Liver (tissue), 9 donors: ENCODE measurements around the gene USH2A. TPM values are rescaled to one million over a fixed set of nuclear protein-coding genes. Genes with fewer than 3 reads are reported as not detected.

Experiments
- DNase-seq: peaks from one replicate; pipeline ENCODE4 v3.0.0-alpha.2; 2017; ENCODE audit warnings: low spot score
- H3K27ac ChIP-seq, 2 donors: one replicate each; pipeline ENCODE4 v1.7.0; 2013; ENCODE audit warnings: inconsistent platforms in 2 of 2, low read length in 2 of 2, control low read depth in 1 of 2, low read depth in 1 of 2, mild to moderate bottlenecking in 1 of 2
- H3K27me3 ChIP-seq, 4 donors: one replicate each; pipeline versions ENCODE4 v1.6.1 to v1.7.0; 2013; ENCODE audit warnings: low read length in 3 of 4, inconsistent platforms in 1 of 4, mild to moderate bottlenecking in 1 of 4, moderate library complexity in 1 of 4; ENCODE audit not compliant: control insufficient read depth in 4 of 4, insufficient read depth in 4 of 4
- H3K36me3 ChIP-seq, 4 donors: one replicate each; pipeline versions ENCODE4 v1.6.1 to v1.7.0; 2013; ENCODE audit warnings: low read length in 3 of 4, mild to moderate bottlenecking in 3 of 4, low read depth in 1 of 4, moderate library complexity in 1 of 4; ENCODE audit not compliant: control insufficient read depth in 4 of 4, insufficient read depth in 3 of 4
- H3K4me1 ChIP-seq, 4 donors: one replicate each; pipeline versions ENCODE4 v1.6.1 to v1.7.0; 2013; ENCODE audit warnings: low read length in 3 of 4, mild to moderate bottlenecking in 3 of 4, moderate library complexity in 1 of 4; ENCODE audit not compliant: control insufficient read depth in 4 of 4, insufficient read depth in 4 of 4
- H3K4me3 ChIP-seq, 3 donors: one replicate each; pipeline versions ENCODE4 v1.6.1 to v1.7.0; 2013; ENCODE audit warnings: low read length in 3 of 3, control low read depth in 1 of 3, low read depth in 1 of 3, mild to moderate bottlenecking in 1 of 3
- H3K9ac ChIP-seq, 2 donors: one replicate each; pipeline ENCODE4 v1.7.0; 2013; ENCODE audit warnings: low read length in 2 of 2, mild to moderate bottlenecking in 2 of 2, moderate library complexity in 2 of 2, control low read depth in 1 of 2, low read depth in 1 of 2
- H3K9me3 ChIP-seq, 4 donors: one replicate each; pipeline versions ENCODE4 v1.6.1 to v1.7.0; 2013; ENCODE audit warnings: low read length in 3 of 4; ENCODE audit not compliant: control insufficient read depth in 4 of 4
- ATF3 ChIP-seq: IDR thresholded peaks from 2 replicates; pipeline ENCODE4 v1.6.1; 2016; ENCODE audit warnings: antibody characterized with exemption
- CTCF ChIP-seq: fragments of 150-350 bp; IDR thresholded peaks from 2 replicates; pipeline ENCODE4 v1.5.1; 2017; ENCODE audit warnings: improper control_type of control experiment, low read depth, low read length; ENCODE audit not compliant: missing input control
- EGR1 ChIP-seq, 2 donors: IDR thresholded peaks; 2 replicates each; pipeline ENCODE4 v1.6.1; 2016 to 2018; ENCODE audit warnings: antibody characterized with exemption in 2 of 2, low read depth in 2 of 2
- FOXA2 ChIP-seq: IDR thresholded peaks from 2 replicates; pipeline ENCODE4 v1.6.1; 2016; ENCODE audit warnings: antibody characterized with exemption
- GABPA ChIP-seq, 2 donors: IDR thresholded peaks in 1 of 2; conservative IDR thresholded peaks in 1 of 2; 2 replicates each; pipeline ENCODE4 v1.6.1; 2016; ENCODE audit warnings: antibody characterized with exemption in 2 of 2, mild to moderate bottlenecking in 1 of 2, moderate library complexity in 1 of 2
- HNF4A ChIP-seq, 2 donors: conservative IDR thresholded peaks; 2 replicates each; pipeline ENCODE4 v1.6.1; 2016; ENCODE audit warnings: antibody characterized with exemption in 2 of 2, mild to moderate bottlenecking in 2 of 2
- HNF4G ChIP-seq: IDR thresholded peaks from 2 replicates; pipeline ENCODE4 v1.6.1; 2016; ENCODE audit warnings: antibody characterized with exemption
- JUND ChIP-seq, 2 donors: IDR thresholded peaks; 2 replicates each; pipeline ENCODE4 v1.6.1; 2016; ENCODE audit warnings: antibody characterized with exemption in 2 of 2
- NR2F2 ChIP-seq: IDR thresholded peaks from 2 replicates; pipeline ENCODE4 v1.6.1; 2016; ENCODE audit warnings: antibody characterized with exemption
- RAD21 ChIP-seq, 2 donors: IDR thresholded peaks; 2 replicates each; pipeline ENCODE4 v1.6.1; 2016; ENCODE audit warnings: antibody characterized with exemption in 2 of 2, mild to moderate bottlenecking in 2 of 2
- REST ChIP-seq: IDR thresholded peaks from 2 replicates; pipeline ENCODE4 v1.6.1; 2016; ENCODE audit warnings: antibody characterized with exemption, mild to moderate bottlenecking
- RXRA ChIP-seq, 2 donors: IDR thresholded peaks; 2 replicates each; pipeline ENCODE4 v1.6.1; 2017 to 2018; ENCODE audit warnings: antibody characterized with exemption in 2 of 2, mild to moderate bottlenecking in 1 of 2
- SP1 ChIP-seq: IDR thresholded peaks from 2 replicates; pipeline ENCODE4 v1.6.1; 2018; ENCODE audit warnings: antibody characterized with exemption, mild to moderate bottlenecking
- TAF1 ChIP-seq: conservative IDR thresholded peaks from 2 replicates; pipeline ENCODE4 v1.6.1; 2016; ENCODE audit warnings: antibody characterized with exemption, mild to moderate bottlenecking
- YY1 ChIP-seq: IDR thresholded peaks from 2 replicates; pipeline ENCODE4 v1.6.1; 2016; ENCODE audit warnings: antibody characterized with exemption, mild to moderate bottlenecking
- ZBTB33 ChIP-seq: IDR thresholded peaks from 2 replicates; pipeline ENCODE4 v1.6.1; 2016; ENCODE audit warnings: antibody characterized with exemption
- WGBS: extraction: QIAGEN DNeasy Blood & Tissue Kit; methylation state at CpG from one replicate; pipeline ENCODE4 v1.1.7; 2013; 5-methylcytosine and 5-hydroxymethylcytosine counted together
- polyA plus RNA-seq, 2 donors: library from polyadenylated mRNA; stranded (reverse) in 1 of 2; unstranded in 1 of 2; fragments of 200-250 nt in 1 of 2; fragments of >200 nt in 1 of 2; fragmentation: Nextera tagmentation in 1 of 2; extraction: Ambion mirVana in 1 of 2; gene quantifications; one replicate each; pipeline versions ENCODE4 v1.2.1 to v1.2.3, GENCODE V29; 2013 to 2015
- total RNA-seq, 2 donors: library from RNA; depleted of rRNA; stranded (reverse); fragments of >200 nt; gene quantifications; one replicate each; pipeline ENCODE4 v1.2.3, GENCODE V29; 2014
- donor health status: healthy.
- donor health status: healthy.
- donor health status: healthy.
- donor health status: healthy.
- donor health status: healthy.

Gene USH2A
- total and polyA plus RNA-seq, 4 donors: 0.14 to 1.0 (median 0.31) TPM

GRCh38 chr1:216356945-216357344, 66.3 kb downstream of the USH2A start:
- Histone ChIP-seq H3K9me3 (no peaks in the 10 kb centered on the region), H3K4me3 (no peak overlapping the region), H3K27me3 (no peaks in the 10 kb centered on the region), H3K36me3 (no peaks in the 10 kb centered on the region), H3K27ac (no peak overlapping the region), H3K9ac (no peak overlapping the region), H3K4me1 (no peaks in the 10 kb centered on the region)
- TF ChIP-seq REST (no peak), SP1 (no peak), TAF1 (no peak), HNF4G (no peak), HNF4A (conservative IDR thresholded peaks at IDR 0.05) (no peak), ATF3 (no peak), GABPA (IDR thresholded peaks at IDR 0.05 in 1 of 2, conservative IDR thresholded peaks at IDR 0.05 in 1 of 2) (no peak), YY1 (no peak), FOXA2 (no peak), ZBTB33 (no peak), EGR1 (IDR thresholded peaks at IDR 0.05; ENCODE audit: low read depth in 2 of 2) (no peak), NR2F2 (no peak), JUND (IDR thresholded peaks at IDR 0.05) (no peak), RAD21 (IDR thresholded peaks at IDR 0.05) (no peak), RXRA (IDR thresholded peaks at IDR 0.05) (no peak), CTCF (no peak)
- DNase-seq: no peak
- 77% methylated on average over 2 of the region's 2 CpGs for WGBS

- 24% methylated on average over 1 of the region's 1 CpG for WGBS
- Histone ChIP-seq H3K9ac (no peak overlapping the region), H3K27me3 (no peaks in the 10 kb centered on the region), H3K9me3 (no peaks in the 10 kb centered on the region), H3K4me1 (no peaks in the 10 kb centered on the region), H3K4me3 (no peak overlapping the region), H3K27ac (no peak overlapping the region), H3K36me3 (no peaks in the 10 kb centered on the region)
- no peak for DNase-seq
- peak; percentile 75 to 79 for TF ChIP-seq HNF4A (conservative IDR thresholded peaks at IDR 0.05)
- no peak for TF ChIP-seq JUND (IDR thresholded peaks at IDR 0.05)
- TF ChIP-seq ZBTB33: no peak
- no peak for TF ChIP-seq FOXA2
- peak; percentile 17 for TF ChIP-seq SP1
Observed at GRCh38 chr1:216350186-216350585, 73.1 kb downstream of the USH2A start.
